GM12878 (cell line): ENCODE data around the gene FOS.

ENCODE experiments used
- CBFB ChIP-seq: IDR thresholded peaks from 2 replicates; pipeline ENCODE4 v1.6.1; 2016; ENCODE audit warnings: antibody characterized with exemption, low read depth
- FOS ChIP-seq: IDR thresholded peaks from 3 replicates; pipeline ENCODE4 v1.6.1; 2011; ENCODE audit warnings: borderline replicate concordance; ENCODE audit not compliant: insufficient read length; ENCODE audit errors: extremely low read depth
- HCFC1 ChIP-seq: fragments of 150-350 bp; IDR thresholded peaks from 2 replicates; pipeline ENCODE4 v1.6.1; 2014; ENCODE audit warnings: low read length
- POLR2AphosphoS5 ChIP-seq: IDR thresholded peaks from 2 replicates; pipeline ENCODE4 v1.6.1; 2011; ENCODE audit warnings: mild to moderate bottlenecking, low read length, inconsistent platforms
- TBL1XR1 ChIP-seq: IDR thresholded peaks from 2 replicates; pipeline ENCODE4 v1.6.1; 2012; ENCODE audit warnings: low read depth, low read length, improper control_type of control experiment
- TF ChIP-seq, protein P1 (sequence below): fragments of 450-650 bp; IDR thresholded peaks from 2 replicates; pipeline ENCODE4 v1.6.1; 2017; ENCODE audit warnings: antibody characterized with exemption, mild to moderate bottlenecking, moderate library complexity

DNA sequence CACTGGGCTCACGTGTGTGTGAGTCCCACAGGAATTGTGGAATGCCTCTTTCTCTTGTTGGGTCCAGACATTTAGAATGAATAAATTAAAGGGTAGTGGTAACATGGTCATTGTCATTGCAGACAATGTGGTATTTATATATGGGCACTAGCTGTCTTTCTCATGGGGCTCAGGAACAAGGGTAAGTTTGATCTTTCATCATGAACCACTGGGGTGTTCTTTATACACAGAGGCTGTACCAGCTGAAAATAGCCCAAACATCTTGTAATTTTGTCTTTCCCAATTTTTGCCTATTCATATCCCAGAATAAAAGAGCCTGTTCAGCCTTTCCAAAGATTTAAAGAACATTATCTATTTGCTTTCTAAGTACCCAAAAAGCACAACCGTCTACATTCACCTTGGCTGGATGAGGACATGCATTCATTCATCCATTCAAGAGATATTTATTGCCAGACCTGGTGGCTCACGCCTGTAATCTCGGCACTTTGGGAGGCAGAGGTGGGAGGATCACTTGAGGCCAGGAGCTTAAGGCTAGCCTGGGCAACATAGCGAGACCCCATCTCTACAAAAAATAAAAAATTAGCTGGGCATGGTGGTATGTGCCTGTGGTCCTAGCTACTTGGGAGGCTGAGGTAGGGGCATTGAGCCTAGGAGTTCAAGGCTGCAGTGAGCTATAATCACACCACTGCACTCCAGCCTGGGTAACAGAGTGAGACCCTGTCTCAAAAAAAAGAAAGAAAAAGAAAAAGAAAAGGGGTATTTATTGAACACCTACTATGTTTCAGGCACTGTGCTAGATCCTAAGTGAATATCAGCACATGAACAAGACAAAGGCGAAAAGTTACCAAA lies 4.4 kb upstream of the FOS start:
- no peak for TF ChIP-seq POLR2AphosphoS5
- TF ChIP-seq CBFB, result no peak
- TF ChIP-seq TBL1XR1, result no peak
- TF ChIP-seq FOS, result no peak
- TF ChIP-seq HCFC1, result no peak
- TF ChIP-seq, protein P1, sequence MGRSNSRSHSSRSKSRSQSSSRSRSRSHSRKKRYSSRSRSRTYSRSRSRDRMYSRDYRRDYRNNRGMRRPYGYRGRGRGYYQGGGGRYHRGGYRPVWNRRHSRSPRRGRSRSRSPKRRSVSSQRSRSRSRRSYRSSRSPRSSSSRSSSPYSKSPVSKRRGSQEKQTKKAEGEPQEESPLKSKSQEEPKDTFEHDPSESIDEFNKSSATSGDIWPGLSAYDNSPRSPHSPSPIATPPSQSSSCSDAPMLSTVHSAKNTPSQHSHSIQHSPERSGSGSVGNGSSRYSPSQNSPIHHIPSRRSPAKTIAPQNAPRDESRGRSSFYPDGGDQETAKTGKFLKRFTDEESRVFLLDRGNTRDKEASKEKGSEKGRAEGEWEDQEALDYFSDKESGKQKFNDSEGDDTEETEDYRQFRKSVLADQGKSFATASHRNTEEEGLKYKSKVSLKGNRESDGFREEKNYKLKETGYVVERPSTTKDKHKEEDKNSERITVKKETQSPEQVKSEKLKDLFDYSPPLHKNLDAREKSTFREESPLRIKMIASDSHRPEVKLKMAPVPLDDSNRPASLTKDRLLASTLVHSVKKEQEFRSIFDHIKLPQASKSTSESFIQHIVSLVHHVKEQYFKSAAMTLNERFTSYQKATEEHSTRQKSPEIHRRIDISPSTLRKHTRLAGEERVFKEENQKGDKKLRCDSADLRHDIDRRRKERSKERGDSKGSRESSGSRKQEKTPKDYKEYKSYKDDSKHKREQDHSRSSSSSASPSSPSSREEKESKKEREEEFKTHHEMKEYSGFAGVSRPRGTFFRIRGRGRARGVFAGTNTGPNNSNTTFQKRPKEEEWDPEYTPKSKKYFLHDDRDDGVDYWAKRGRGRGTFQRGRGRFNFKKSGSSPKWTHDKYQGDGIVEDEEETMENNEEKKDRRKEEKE, result no peak
